Measurements from ENCODE around the gene SLC38A3.

Gene SLC38A3

DNA sequence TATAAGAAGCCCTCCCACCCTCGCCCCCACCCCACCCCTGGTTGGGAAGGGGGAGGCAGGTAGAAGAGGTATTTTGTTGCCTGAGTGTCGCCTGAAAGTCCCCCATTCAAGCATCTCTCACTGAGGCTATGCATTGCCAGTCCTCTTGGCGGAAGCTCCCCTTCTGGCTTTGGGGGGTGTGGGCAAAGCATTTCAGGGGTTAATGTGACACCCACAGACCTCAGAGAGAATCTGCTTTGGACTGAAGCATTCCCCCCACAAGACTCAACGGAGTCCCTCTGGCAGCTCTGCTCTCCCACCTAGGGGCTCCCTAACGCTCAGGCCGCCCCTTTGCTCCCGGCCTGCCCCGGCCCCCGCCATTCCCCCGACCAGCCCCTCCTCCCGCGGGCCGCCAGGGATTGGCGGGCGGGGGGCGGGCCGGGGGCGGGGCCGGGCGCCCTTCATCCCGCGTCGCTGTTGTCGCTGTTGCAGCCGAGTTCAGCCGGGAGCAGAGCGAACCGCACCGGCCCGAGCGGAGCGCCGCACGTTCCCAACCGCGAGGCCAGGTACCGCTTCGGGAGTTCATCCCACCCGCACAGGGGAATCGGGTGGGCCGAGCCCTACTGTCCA, at the start of gene SLC38A3:
Gene SLC38A3, plus strand, starts transcription at position 468 of the 609 bp plus-strand sequence. CDS start 8,929 bp downstream, outside the sequence.
- DNase-seq, result no peak

DNA sequence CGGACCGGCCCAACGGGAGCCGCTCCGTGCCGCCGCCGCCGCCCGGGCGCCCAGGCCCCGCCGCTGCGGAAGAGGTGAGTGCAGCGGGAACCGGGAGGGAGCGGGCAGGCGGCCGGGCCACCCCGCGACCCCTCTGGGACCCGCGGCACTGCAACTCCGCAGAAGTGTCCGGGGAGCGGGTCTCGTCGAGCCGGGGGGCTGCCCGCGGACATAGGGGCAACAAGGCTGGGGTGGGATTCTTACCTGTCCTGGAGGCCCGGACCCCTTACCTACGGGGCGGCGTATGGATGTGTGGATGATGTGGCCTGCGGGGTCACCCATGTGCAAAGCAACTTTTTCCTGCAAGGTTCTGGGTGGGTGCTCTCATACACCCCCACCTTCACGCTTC, 49.6 kb upstream of the SLC38A3 start:
- no peak for DNase-seq

- no peak for DNase-seq
Observed at GRCh38 chr3:50155891-50156290, 49.2 kb upstream of the SLC38A3 start.

DNA sequence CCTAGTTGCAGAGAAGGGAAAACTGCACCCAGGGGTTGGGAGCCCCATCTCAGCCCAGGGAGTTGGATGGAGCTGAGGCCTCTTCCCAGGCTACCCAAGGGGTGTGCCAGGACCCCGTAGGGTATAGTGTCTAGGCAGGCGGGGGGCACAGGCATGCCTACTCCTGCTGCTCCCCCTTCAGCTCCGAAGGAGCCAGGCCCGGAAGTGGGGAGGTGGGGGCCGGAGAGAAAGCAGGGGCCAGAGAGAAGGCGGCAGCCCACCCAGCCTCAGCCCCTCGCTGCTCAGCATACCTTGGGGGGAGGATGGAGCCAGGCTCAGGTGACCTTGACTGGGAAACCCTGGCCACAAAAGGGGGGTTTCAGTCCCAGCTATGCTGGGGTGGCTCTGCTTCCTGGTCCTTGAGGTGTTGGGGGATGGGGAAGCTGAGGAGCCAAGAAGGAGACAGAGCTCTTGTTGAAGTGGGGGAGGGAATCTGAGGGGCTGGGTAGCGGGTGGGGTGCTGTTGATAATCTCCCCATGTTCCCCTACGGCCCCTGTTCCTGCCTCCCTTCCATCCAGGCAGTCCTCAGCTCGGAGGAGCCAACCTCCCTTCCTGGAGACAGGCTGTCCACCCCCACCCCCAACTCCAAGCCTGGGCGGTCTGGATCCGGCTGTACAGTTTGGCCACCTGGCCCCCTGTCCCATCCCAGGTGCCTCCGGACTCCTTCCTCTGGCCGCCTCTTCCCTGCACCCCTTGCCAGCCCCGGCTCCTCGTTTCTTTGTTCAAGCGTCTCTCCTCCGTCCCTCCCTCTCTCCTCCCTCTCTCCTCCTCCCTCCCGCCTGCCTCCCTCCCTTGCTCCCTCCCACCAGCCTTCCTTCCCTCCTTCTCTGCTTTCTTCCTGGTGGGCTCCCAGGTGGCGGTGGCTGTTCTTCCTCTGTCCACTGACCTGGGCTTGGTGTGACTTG, 48.2 kb upstream of the SLC38A3 start:
- DNase-seq, result no peak

GRCh38 chr3:50157827-50158529, 47.1 kb upstream of the SLC38A3 start:
- DNase-seq, result no peak

GRCh38 chr3:50158530-50159146, 46.4 kb upstream of the SLC38A3 start:
- DNase-seq, result no peak

DNA sequence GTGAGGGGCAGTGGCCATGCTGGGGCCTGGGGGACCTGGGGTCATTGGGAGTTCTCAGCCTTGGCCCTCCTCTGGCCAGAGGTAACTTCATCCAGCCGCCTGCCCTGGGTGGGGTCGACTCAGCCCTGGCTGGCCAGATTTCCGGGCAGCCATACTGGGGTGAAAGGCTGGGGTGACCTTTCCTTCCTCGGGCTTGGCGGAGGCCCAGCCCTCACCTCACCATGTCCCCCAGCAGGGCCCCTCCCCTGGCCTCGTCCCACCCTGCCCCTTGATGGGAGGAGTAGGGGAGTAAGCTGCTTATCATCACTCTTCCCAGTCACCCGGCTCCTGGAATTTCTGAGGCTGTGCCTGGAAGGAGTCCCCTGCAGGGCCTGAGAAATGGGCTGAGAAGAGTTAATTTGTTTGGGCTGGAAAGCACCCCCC, 44.5 kb upstream of the SLC38A3 start:
- DNase-seq, result no peak

DNA sequence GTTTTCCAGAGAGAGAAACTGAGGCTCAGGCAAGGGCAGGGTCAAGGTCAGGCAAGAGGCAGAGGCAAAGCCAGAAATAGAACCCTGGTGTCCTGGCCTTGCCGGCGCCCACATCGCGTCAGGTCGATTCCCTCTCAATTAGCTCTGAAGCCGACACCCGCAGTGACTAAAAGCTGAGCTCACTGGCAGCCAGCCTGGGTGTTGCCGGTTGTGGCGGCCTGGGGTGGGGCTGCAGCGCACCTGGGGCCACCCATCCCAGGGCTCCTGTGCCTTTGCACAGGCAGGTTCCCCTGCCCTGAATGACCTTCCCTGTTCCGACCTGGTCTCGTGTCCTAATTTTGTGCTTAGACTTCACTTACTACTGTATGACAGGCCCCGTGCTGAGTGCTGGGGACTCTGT, 43.8 kb upstream of the SLC38A3 start:
- DNase-seq, result no peak

DNA sequence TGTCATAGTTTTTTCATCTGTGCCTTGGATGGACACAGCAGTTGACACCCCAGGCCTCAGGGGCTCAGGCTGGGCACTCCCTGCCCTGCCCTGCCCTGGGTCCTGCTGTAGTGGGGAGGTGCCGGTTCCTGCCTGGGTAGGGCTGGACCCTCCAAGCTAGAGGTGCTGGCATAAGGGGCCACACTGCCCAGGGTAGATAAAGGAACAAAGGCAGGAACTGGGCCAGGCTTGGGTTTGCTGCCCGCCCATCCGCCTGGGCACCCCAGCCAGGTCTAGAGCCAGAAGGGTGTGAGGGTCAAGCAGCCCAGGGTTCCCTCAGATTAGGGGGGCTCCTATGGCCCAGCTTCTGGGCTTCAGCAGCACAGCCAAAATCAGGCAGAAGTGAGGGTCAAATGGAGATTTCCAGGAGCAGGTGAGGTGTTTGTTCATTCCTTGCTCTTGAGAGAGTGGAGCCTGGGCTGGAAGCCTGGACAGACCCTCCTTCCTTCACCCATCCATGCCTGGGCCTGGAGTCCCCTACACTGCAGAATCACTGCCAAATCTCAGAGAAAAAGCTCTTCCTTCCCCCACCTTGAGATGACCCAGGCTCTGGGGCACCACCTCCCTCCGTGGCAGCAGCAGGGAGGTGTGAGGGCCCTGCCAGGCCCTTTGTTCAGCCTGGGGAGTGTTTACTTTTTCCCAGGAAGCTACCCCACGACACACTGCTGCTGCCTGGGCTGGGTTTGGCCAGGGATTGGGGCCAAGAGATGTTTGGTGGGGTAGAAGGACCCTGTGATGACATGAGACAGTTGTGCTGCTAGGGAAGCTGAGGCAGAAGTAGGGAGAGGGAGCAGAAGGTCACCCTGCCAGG, 42.8 kb upstream of the SLC38A3 start:
- DNase-seq, result no peak

DNA sequence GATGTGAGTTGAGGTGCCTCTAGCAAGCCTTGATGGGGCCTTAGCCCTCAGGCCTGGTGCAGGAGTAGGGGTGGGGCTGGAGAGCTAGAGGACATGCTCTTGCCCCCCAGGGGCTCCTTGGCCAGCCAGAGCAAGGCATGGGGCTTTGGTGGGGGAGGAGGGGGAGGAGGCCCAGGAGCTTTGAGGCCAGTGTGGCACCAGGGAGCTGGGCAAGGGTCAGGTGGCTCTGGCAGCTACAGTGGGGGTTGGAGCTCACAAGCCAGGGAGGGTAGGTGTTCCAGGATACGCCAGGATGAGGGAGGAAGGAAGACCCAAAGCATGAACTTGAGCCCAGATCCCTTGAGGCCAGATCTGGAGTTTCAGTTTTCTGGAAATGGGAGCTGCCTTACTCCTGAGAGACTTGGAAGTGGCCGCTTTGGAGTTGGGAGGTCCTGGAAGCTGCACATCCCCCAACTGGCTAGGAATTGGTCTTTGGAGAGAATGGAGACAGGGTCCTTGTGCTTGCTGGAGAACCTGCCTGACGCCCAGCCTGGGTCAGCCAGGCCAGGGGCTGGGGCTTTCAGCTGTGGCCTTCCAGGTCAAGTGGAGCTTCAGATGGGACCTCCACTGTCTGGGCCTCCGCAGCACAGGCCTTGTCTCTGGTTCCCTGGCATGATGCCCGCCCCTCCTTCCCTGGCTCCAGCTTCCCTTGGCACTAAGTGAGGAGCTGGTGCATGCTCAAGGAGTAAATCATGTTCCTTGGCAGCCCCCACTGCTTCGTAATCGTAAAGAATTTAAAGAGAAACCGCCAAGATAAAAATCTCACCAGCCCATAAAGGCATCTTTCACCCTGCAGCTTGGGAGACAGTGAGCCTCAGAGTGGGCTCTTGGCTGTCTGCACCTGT, 41.3 kb upstream of the SLC38A3 start:
- DNase-seq, result no peak

DNA sequence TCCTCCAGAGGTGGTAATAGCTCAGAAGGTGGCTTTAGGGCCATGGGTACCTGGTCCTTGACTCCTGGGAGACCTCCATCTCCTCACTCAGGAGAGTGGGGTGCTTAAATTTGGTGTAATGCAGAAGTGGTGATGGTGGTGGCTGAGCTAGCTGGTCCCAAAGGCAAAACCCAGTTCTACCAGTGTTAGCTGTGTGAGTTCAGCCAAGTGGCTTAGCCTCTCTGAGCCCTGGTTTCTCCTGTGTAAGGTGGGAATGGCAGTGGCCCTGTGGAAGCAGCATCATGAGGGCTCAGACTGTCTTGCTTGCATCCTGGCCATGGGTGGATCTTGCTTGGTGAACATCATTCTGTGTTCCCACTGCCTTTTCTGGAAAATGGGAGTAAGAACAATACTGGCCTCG, 40.6 kb upstream of the SLC38A3 start:
- DNase-seq, result no peak

DNA sequence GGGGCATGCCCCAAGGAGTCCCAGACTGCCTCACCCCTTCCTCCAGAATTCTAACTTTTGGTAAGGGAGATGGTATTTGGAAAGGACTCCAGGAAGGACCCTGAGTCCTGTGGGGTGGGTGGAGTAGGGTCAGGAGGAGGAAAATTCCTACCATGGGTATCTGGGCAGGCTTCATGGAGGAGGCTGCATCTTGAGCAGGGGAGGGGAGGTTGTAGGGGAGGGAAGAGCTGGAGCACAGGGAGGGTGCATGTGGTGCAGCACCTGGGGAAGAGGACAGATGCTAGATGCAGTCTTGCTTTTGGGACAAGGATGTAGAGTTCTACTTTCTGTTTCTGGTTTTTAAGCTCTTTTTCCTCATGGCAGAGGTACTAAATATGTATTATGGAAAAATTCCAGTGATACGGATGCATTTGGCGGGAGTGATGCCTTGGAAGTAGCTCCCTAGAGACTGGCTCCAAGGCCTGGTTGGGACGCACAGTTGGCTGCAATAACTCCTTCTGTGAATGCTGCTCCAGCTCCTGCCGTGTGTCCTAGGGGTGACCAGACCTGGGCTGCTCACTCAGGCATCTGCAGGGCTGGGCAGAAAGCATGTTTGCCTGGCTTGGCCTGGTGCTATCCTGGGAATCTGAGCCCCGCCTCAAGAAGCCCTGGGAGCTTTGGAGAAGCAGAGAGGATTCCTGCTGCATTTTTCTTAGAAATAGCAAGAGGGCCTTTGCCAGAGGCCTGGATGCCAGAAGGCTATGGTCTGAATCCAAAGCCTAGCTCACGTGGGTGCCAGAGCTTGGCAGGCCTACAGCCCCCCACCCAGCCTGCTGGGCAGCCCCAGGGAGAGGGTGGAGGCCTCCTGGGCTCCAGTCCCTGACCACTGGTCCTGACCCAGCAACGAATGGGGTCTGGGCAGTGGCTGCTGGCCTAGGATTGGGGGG, 39.8 kb upstream of the SLC38A3 start:
- DNase-seq, result no peak

DNA sequence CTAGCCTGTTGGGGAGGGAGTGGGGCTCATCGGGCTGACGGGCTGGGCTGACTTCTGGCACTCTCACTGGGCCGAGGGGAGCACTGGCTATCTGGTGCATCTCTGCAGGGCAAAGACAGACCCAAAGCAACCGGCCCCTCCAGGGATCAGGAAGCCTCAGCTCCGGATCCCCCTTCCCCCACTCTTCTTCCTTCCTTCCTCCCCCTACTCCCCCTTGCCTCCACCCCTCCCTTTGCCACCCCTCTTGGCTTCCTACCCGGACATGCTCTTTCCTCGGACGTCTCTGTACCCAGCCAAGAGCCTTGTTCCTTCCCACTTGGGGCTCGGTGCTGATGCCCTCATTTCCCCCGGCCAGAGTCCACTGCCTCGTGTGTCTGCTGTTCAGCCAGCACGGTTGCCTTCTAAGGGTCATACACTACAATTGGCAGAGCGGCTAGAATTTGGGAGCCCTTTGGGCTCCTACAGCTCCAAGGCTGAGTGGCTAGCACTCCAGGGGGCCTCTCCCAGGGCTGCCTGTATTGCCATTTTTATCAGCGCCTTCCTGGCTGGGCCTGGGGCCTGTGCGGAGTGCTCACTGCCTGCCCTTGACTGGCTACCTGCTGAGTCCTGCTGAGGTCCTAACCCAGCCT, 39.0 kb upstream of the SLC38A3 start:
- DNase-seq, result no peak

GRCh38 chr3:50166620-50167019, 38.5 kb upstream of the SLC38A3 start:
- DNase-seq, result no peak

- no peak for DNase-seq
Observed at GRCh38 chr3:50167069-50167840, 37.8 kb upstream of the SLC38A3 start.

DNA sequence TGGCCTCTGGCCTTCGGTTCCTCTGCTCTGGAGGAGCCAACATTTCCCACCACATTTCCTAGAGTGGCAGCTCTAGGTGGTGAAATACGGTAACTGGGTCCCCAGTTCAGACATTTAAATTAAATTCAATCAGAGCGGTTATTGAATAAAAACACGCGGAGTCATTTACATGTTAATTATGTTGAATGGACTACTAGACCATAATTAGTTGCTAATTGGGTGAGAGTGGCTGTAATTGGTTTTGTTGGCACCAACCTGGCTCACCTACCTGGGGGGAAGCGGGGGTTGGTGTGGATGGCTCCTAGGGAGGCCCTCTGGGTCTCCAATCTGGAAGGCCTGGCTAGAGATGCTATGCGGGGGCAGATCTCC, 37.2 kb upstream of the SLC38A3 start:
- no peak for DNase-seq

DNA sequence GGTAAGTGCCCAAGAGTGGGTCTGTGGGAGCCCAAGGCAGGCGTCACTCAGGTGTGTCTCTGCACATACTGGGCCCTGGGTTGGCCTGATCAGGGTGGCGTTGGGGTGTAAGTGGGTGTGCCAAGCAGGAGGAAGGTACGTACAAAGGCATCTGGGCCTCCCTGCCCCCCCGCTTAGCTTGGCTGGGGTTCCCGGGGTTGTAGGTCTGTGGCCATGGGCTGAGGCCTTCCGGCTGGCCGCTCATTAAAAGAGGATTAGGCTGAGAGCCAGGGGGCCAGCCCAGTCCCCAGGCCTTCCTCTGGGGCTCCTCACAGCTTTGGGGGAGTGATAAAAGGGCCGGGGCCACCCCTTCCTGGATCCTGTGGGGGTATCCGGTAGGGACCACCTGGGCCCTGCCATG, 36.7 kb upstream of the SLC38A3 start:
- no peak for DNase-seq

DNA sequence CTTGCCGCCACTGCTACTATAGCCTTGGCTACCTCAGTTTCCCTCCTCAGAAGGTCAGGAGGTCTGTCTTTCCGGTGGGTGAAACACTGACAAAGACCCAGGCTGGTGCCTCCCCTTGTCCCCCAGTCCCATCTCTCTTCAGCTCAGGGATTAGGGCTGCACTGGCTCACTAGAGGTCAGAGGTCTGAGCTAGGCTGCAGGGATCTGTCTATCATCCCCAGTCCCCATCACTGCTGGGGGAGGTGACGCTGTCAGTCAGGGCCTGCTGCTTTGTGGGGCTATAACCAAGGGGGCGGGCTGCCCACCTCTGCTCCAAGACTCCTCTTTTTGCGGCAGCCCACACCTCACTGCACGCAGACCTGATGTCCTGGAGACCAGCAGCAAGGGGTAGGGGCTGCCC, 36.3 kb upstream of the SLC38A3 start:
- no peak for DNase-seq

Data from activated CD8-positive, alpha-beta memory T cell treated with anti-CD3 and anti-CD28 coated beads, Interleukin-2, amount 50 U/mL, for 4 hours (primary cell).